ENCODE results near the gene TMEM232. TPM values are rescaled to one million over a fixed set of nuclear protein-coding genes. Genes with fewer than 3 reads are reported as not detected.
"Not testable (repeated sequence)": the region's sequence is repeated elsewhere in the genome, so short reads cannot be mapped to it uniquely, and the experiment has no call there.

Gene TMEM232
- total and polyA plus RNA-seq, 8 donors: 0.68 to 3.5 (median 2.2) TPM

DNA sequence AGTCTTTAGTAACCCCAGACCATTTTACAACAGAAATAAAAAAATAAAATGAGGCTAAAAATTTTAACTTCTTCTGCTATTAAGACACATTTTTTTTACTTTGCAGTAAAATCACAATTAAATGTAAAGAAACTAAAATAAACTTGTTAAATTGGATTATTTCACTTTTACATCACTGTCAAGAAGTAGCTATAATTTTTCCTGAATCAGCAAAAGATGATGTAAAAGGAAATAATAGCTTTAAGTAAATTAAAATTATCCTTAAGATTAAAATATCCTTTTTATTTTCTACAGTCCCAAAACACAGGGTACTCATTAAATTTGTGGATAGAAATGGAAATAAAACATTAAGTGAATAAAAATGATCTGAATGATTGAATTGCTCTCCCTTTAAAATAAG, 44.5 kb downstream of the TMEM232 start:
- intact Hi-C loops (cut with DNase I): no loop called here
- Histone ChIP-seq H3K27ac (no peak overlapping the region), H3K4me1 (no peaks in the 10 kb centered on the region), H3K36me3 (no peaks in the 10 kb centered on the region), H3K9me3 (no peaks in the 10 kb centered on the region), H3K4me3 (no peak overlapping the region), H3K27me3 (no peaks in the 10 kb centered on the region)
- no peak for ATAC-seq
- TF ChIP-seq, protein P1, sequence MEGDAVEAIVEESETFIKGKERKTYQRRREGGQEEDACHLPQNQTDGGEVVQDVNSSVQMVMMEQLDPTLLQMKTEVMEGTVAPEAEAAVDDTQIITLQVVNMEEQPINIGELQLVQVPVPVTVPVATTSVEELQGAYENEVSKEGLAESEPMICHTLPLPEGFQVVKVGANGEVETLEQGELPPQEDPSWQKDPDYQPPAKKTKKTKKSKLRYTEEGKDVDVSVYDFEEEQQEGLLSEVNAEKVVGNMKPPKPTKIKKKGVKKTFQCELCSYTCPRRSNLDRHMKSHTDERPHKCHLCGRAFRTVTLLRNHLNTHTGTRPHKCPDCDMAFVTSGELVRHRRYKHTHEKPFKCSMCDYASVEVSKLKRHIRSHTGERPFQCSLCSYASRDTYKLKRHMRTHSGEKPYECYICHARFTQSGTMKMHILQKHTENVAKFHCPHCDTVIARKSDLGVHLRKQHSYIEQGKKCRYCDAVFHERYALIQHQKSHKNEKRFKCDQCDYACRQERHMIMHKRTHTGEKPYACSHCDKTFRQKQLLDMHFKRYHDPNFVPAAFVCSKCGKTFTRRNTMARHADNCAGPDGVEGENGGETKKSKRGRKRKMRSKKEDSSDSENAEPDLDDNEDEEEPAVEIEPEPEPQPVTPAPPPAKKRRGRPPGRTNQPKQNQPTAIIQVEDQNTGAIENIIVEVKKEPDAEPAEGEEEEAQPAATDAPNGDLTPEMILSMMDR (IDR thresholded peaks at IDR 0.05): no peak
- DNase-seq: no peak
- no peak for FAIRE-seq

DNA sequence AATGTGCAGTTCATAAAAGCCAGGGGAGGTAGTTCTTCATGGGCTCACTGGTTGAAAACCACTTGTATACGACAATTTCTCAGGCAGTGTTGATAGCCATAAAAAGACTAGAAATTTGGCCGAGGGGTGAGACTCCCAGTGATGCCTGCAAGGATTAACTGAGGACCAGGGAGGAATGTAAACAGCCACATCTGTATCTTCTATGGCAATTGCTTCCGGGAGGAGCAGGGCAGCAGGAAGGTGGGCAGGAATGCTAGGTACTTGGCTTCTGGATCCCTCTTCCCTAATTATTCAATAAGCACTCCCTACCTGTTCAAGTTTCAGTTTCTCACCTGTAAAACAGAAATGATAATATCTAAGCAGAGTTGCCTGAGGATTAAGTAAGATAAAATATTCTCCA, 45.4 kb downstream of the TMEM232 start:
- no peaks in the 10 kb centered on the region for H3K4me1 ChIP-seq
- no peak overlapping the region for H3K27ac ChIP-seq
- TF ChIP-seq, protein P1 (IDR thresholded peaks at IDR 0.05): no peak
- H3K4me3 ChIP-seq: no peak overlapping the region
- 67 to 80% methylated on average over 3 of the region's 3 CpGs for WGBS, 2 donors
- H3K27me3 ChIP-seq: no peaks in the 10 kb centered on the region
- H3K36me3 ChIP-seq: no peaks in the 10 kb centered on the region
- ATAC-seq (no peak), DNase-seq (no peak), FAIRE-seq (no peak)
- H3K9me3 ChIP-seq: no peaks in the 10 kb centered on the region
- intact Hi-C loops (cut with DNase I): no loop called here

DNA sequence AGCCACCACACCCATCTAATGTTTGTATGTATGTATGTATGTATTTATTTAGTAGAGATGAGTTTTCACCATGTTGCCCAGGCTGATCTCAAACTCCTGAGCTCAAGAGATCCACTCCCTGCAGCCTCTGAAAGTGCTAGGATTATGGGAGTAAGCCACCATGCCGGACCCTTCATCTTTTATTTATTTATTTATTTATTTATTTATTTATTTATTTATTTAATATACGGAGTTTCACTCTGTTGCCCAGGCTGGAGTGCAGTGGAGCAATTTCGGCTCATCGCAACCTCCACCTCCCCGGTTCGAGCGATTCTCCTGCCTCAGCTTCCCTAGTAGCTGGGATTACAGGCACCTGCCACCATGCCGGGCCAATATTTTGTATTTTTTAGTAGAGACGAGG, 49.9 kb downstream of the TMEM232 start:
- 94 to 96% methylated on average over 9 of the region's 9 CpGs for WGBS, 2 donors

DNA sequence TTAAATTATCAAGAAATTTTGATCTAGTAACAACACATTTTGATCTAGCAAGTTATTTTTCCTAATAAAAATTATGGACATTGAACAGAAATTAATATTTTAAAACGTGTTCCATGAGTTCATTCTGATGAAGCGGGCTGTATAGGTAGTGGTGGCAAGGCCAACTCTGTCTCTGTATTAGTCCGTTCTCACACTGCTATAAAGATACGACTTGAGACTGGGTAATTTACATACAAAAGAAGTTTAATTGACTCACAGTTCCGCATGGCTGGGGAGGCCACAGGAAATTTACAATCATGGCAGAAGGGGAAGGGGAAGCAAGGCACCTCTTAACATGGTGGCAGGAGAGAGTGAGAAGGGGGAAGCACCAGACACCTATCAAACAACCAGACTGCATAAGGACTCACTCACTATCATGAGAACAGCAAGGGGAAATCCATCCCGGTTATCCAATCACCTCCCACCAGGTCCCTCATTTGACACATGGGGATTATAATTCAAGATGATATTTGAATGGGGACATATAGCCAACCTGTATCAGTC, 61.2 kb downstream of the TMEM232 start:
- TF ChIP-seq, protein P1 (IDR thresholded peaks at IDR 0.05): no peak
- intact Hi-C loops (cut with DNase I): no loop called here
- H3K27me3 ChIP-seq: no peaks in the 10 kb centered on the region
- H3K27ac ChIP-seq: no peak overlapping the region
- FAIRE-seq (no peak), ATAC-seq (no peak), DNase-seq (no peak)
- H3K4me1 ChIP-seq: peaks cover 0 to 3% (median 0%) of the 10 kb centered on the region in 3 donors
- H3K36me3 ChIP-seq: no peaks in the 10 kb centered on the region
- no peak overlapping the region for H3K4me3 ChIP-seq
- 76 to 77% methylated on average over 6 of the region's 6 CpGs for WGBS, 2 donors
- no peaks in the 10 kb centered on the region for H3K9me3 ChIP-seq

More for the DNA sequence above, 49.9 kb downstream of the TMEM232 start:
- H3K9me3 ChIP-seq; DNase-seq; H3K4me1 ChIP-seq; H3K4me3 ChIP-seq; H3K36me3 ChIP-seq; H3K27ac ChIP-seq; H3K27me3 ChIP-seq; FAIRE-seq; intact Hi-C loops (cut with DNase I); ATAC-seq: not testable (repeated sequence)

DNA sequence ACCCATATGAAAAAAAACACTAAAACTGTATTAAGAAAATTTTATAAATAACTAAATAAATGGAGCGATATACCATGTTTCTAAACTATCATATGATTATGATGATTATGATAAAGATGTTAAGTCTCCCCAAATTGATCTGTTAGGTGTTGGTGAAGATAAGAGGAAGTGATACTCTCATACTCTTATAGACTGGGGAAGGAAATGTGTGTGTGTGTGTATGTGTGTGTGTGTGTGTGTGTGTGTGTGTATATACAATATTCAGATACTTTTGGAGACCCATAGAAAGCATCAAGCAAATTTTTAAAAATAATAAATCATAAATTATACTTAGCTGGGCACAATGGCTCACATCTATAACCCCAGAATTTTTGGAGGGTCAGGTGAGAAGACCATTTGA, 62.9 kb downstream of the TMEM232 start:
- no peak overlapping the region for H3K4me3 ChIP-seq
- FAIRE-seq (no peak), DNase-seq (no peak), ATAC-seq (no peak)
- WGBS, 2 donors: 95 to 97% methylated on average over 1 of the region's 1 CpG
- no peaks in the 10 kb centered on the region for H3K9me3 ChIP-seq
- H3K27me3 ChIP-seq: no peaks in the 10 kb centered on the region
- no peaks in the 10 kb centered on the region for H3K36me3 ChIP-seq
- intact Hi-C loops (cut with DNase I): no loop called here
- H3K27ac ChIP-seq: no peak overlapping the region
- peaks cover 0 to 3% (median 0%) of the 10 kb centered on the region in 3 donors for H3K4me1 ChIP-seq
- TF ChIP-seq, protein P1 (IDR thresholded peaks at IDR 0.05): no peak

All from pancreas (tissue), 10 donors.